ENCODE results near the gene DRICH1.

- TF ChIP-seq, protein P1, sequence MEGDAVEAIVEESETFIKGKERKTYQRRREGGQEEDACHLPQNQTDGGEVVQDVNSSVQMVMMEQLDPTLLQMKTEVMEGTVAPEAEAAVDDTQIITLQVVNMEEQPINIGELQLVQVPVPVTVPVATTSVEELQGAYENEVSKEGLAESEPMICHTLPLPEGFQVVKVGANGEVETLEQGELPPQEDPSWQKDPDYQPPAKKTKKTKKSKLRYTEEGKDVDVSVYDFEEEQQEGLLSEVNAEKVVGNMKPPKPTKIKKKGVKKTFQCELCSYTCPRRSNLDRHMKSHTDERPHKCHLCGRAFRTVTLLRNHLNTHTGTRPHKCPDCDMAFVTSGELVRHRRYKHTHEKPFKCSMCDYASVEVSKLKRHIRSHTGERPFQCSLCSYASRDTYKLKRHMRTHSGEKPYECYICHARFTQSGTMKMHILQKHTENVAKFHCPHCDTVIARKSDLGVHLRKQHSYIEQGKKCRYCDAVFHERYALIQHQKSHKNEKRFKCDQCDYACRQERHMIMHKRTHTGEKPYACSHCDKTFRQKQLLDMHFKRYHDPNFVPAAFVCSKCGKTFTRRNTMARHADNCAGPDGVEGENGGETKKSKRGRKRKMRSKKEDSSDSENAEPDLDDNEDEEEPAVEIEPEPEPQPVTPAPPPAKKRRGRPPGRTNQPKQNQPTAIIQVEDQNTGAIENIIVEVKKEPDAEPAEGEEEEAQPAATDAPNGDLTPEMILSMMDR (IDR thresholded peaks at IDR 0.05): no peak
- no peak for TF ChIP-seq POLR2A (IDR thresholded peaks at IDR 0.05)
Observed at GRCh38 chr22:23673050-23673620, 41.0 kb upstream of the DRICH1 start.
